Right lobe of liver (tissue), 4 donors: ENCODE measurements around the gene KIF2C.

ENCODE experiments used
- CTCF ChIP-seq, 4 donors: fragments of 200-600 bp in 3 of 4; fragments of 450-650 bp in 1 of 4; IDR thresholded peaks; one replicate each; pipeline versions ENCODE4 v1.5.1 to v1.8.0; 2016 to 2022; ENCODE audit warnings: antibody characterized with exemption in 4 of 4, mild to moderate bottlenecking in 2 of 4
- POLR2A ChIP-seq: fragments of 450-650 bp; IDR thresholded peaks from one replicate; pipeline ENCODE4 v1.6.1; 2017; ENCODE audit warnings: antibody characterized with exemption, mild to moderate bottlenecking
- donor health status: DM: no; HTN: no; CAD: no.
- donor health status: DM: no; HTN: no; CAD: no.
- donor health status: DM: no; HTN: yes; CAD: no.

- no peak for TF ChIP-seq CTCF (IDR thresholded peaks at IDR 0.05)
- no peak for TF ChIP-seq POLR2A
Observed at GRCh38 chr1:44811234-44811633, 71.6 kb downstream of the KIF2C start.
